Measurements from ENCODE around the gene CSTA.

Gene CSTA

GRCh38 chr3:122382888-122383666 is 58.0 kb downstream of the CSTA start, which contains the start of gene MIX23:
Gene MIX23 (minus strand): TSS chr3:122383231. CDS start chr3:122383224, 7 bp downstream.
- DNase-seq: peak; percentile 85

DNA sequence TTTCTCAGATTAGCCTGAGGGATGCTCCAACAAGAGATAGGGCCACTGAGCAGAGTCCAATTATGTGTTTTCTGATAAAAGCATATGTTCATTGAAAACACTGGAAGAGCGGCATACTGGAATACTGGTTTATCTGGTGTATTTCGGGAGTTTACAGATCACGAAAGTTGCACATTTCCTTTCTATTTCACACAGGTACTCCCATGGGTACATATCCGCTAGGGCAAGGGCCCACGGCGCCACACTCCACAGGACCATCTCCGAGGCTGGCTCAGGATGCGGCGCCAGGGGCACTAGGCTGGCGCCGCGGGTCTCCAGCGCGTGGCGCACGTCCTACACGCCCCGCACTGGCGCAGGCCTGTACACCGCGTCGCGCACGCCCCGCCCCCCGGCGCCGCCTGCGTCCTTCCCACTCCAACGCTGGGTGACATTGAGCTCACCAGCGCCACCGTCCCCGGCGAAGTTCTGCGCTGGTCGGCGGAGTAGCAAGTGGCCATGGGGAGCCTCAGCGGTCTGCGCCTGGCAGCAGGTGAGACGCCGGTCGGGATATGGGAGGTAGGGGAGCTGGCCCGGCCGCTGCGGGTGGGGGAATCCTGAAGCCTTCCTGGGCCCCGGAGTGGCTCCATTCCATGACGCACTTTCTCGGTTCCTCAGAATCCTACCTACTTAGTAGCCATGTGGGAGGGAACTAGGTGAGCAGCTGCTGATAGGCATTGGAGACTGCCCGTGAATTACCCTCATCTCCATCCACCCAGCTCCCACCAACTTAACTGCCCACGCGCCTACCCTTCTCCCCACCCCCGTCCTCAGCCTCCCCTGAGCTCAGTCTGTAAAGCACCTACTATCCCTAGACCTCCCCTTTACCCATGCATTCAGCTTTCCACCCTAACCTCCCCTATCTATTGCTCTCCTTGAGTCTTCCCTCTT is 59.0 kb downstream of the CSTA start, which contains the start of gene FAM162A:
TSS of gene FAM162A (plus strand) at position 412 of the 927 bp plus-strand sequence. CDS start at position 496, 84 bp downstream.
- DNase-seq: peak; percentile 94

DNA sequence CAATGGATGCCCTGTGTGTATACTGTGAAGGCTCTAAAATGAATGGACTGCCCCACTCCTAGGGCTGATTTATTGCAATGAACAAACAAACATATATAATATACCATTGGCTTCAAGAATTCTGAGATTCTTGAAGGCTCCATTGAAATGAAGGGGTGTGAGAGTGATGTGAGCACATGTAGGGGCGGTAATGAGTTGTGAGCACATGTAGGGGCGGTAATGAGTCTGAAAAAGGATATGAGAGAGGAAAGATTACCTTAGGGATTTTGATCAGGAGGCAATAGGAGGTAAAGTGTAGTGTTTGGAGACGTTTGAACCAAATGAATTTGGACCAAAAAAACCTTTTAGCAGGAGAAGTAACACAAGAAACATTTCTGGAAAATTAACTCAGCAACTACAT is 62.7 kb downstream of the CSTA start:
- no peak for DNase-seq

- DNase-seq: no peak
Measured at GRCh38 chr3:122389197-122389596, 64.1 kb downstream of the CSTA start.

GRCh38 chr3:122389892-122390291 is 64.8 kb downstream of the CSTA start:
- DNase-seq: no peak

DNA sequence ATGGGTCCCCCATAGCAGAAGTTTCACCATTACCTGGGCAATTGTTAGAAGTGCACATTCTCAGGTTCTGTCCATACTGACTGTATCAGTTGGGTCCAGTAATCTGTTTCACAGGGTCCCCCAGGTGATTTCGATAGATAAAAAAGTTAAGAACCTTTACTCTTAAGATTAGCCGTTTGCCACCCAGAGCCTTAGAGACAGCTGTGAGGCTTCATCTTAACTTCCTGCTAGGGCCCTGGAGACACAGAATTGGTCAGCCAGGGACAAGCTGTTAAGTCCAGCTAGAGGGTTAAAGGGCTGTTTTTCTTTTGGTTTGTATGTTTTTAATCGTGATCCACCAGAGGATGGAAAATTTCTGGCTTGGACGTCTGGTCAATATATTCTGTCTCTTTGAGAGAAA is 65.6 kb downstream of the CSTA start:
- no peak for DNase-seq
